ENCODE measurements around the gene CDH13.

CDH13 gene

DNA sequence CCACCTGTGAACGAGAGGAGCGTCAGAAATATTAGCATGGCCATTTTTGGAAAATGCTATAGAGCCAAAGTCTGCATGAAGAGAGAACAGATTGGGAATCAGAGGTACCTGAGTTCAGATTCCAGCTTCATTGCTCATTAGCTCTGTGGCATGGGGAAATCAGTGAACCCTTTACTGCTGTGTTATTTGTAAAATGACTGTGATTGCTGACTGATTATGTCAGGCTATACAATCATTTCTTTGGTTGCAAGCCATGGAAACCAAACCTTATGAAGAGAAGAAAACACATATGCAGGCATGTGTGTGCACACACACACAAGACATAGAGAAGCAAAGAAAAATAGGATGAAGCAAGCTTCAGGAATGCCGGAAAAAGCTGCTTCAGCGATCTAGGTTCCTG is 1079.6 kb downstream of the CDH13 start:
- Mint-ChIP-seq H3K27ac (no peak overlapping the region), H3K9me3 (no peaks in the 10 kb centered on the region), H3K36me3 (ENCODE audit: low read depth) (no peaks in the 10 kb centered on the region), H3K27me3 (ENCODE audit: low read depth, poor library complexity) (peaks cover 8% of the 10 kb centered on the region), H3K4me3 (no peak overlapping the region), H3K4me1 (no peaks in the 10 kb centered on the region)
- TF ChIP-seq, protein P1, sequence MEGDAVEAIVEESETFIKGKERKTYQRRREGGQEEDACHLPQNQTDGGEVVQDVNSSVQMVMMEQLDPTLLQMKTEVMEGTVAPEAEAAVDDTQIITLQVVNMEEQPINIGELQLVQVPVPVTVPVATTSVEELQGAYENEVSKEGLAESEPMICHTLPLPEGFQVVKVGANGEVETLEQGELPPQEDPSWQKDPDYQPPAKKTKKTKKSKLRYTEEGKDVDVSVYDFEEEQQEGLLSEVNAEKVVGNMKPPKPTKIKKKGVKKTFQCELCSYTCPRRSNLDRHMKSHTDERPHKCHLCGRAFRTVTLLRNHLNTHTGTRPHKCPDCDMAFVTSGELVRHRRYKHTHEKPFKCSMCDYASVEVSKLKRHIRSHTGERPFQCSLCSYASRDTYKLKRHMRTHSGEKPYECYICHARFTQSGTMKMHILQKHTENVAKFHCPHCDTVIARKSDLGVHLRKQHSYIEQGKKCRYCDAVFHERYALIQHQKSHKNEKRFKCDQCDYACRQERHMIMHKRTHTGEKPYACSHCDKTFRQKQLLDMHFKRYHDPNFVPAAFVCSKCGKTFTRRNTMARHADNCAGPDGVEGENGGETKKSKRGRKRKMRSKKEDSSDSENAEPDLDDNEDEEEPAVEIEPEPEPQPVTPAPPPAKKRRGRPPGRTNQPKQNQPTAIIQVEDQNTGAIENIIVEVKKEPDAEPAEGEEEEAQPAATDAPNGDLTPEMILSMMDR (IDR thresholded peaks at IDR 0.05): no peak
- no peak for DNase-seq

DNA sequence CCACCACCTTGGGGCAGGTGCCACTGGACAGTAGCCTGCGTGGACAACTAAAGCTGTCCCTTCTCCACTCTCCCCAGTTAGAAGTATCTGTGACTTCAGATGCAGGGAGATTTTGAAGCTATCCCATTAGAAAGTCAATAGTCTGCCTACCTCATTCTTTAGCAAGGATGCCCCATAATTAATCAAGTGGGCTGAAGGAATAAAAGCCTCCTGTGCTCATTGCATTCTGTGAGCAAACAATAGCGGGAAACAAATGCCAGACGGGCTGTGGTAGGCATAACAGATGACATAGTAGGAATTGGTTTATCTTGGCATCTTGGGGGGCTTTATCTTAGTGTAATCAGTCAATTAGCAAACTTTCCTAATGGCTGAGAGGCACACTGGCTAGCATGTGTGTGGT is 1084.3 kb downstream of the CDH13 start:
- TF ChIP-seq, protein P1 (IDR thresholded peaks at IDR 0.05): no peak
- H3K36me3 Mint-ChIP-seq (ENCODE audit: low read depth): no peaks in the 10 kb centered on the region
- H3K4me1 Mint-ChIP-seq: peaks cover 3% of the 10 kb centered on the region
- no peak for DNase-seq
- no peak overlapping the region for H3K4me3 Mint-ChIP-seq
- no peaks in the 10 kb centered on the region for H3K9me3 Mint-ChIP-seq
- no peak overlapping the region for H3K27ac Mint-ChIP-seq
- H3K27me3 Mint-ChIP-seq (ENCODE audit: low read depth, poor library complexity): peaks cover 8% of the 10 kb centered on the region

DNA sequence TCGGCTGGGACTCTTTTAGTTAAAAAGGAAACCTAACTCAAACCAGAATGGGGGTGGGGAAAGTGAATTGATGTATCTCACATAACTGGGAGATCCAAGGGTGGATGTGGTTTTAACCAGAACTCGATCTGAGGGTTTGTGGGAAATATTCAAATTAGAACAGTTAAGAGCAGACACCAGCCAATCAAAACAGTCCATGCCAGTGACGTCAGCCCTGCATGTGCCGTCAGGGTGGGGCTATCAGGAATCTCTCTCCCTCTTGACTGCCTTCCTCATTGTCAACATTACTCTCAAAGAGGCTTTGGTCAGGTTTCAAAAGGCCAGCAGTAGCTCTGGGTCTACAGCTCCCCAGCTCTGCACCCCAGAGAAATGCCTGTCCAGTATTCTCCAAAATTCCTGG is 1086.8 kb downstream of the CDH13 start:
- Mint-ChIP-seq H3K27ac (no peak overlapping the region), H3K36me3 (ENCODE audit: low read depth) (no peaks in the 10 kb centered on the region), H3K4me3 (no peak overlapping the region), H3K4me1 (peaks cover 15% of the 10 kb centered on the region), H3K27me3 (ENCODE audit: low read depth, poor library complexity) (peaks cover 3% of the 10 kb centered on the region), H3K9me3 (no peaks in the 10 kb centered on the region)
- DNase-seq: no peak
- TF ChIP-seq, protein P1 (IDR thresholded peaks at IDR 0.05): no peak

DNA sequence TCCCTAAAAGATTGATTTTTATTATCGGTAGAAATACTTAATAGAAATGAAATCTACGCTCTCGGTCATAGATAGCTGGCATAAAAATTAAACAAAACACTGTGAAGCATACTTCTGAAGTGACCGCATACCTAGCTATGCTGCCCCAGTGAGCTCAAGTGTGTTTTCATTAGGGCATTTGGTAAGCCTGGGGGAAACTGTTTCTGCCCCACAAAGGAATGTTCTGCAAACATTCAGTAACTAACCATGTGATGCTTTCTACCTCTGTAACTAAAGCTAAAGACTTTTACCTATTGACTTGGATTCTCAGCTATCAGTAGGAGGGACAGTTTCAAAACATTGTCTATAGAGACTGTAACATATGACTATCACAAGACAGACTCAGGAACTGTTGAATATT is 1087.5 kb downstream of the CDH13 start:
- H3K4me3 Mint-ChIP-seq: no peak overlapping the region
- H3K9me3 Mint-ChIP-seq: no peaks in the 10 kb centered on the region
- no peak overlapping the region for H3K27ac Mint-ChIP-seq
- TF ChIP-seq, protein P1 (IDR thresholded peaks at IDR 0.05): no peak
- peaks cover 6% of the 10 kb centered on the region for H3K27me3 Mint-ChIP-seq (ENCODE audit: low read depth, poor library complexity)
- no peak for DNase-seq
- peaks cover 15% of the 10 kb centered on the region for H3K4me1 Mint-ChIP-seq
- no peaks in the 10 kb centered on the region for H3K36me3 Mint-ChIP-seq (ENCODE audit: low read depth)

DNA sequence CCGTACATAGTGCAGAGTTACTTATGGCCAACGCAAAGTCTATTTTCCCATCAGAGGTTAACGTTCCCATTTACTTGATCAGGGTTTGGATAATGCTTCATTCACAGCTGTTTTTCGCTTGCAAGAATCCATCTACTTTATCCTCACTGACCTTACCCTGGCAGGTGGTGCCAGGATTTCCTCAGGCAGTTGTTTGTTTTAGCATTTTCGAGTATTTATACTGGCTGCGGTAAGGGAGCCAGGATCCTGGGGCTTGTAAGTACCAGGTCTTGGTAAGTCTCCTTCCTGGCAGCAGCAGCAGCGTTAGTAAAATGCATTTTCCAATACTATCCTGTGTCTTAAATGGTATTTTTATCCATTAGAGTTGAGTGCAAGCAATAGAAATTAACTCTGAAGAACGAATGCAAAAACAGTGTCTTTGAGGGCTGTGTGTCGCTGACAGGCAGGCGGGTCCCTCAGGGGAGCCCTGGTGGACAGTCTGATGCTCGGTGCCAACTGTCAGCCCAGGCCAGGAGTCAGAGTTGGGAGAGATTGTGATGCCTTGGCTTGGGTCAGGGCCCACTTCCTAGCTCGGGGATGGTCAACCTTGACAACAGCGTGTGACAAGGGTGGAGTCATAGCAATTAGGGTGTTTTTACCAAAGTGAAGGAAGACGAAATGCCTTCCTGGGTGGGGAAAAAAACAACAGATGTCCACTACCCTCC is 1088.6 kb downstream of the CDH13 start:
- Mint-ChIP-seq H3K9me3 (no peaks in the 10 kb centered on the region), H3K27ac (no peak overlapping the region), H3K4me1 (peaks cover 15% of the 10 kb centered on the region), H3K27me3 (ENCODE audit: low read depth, poor library complexity) (peaks cover 12% of the 10 kb centered on the region), H3K4me3 (no peak overlapping the region), H3K36me3 (ENCODE audit: low read depth) (no peaks in the 10 kb centered on the region)
- TF ChIP-seq, protein P1 (IDR thresholded peaks at IDR 0.05): no peak
- no peak for DNase-seq

DNA sequence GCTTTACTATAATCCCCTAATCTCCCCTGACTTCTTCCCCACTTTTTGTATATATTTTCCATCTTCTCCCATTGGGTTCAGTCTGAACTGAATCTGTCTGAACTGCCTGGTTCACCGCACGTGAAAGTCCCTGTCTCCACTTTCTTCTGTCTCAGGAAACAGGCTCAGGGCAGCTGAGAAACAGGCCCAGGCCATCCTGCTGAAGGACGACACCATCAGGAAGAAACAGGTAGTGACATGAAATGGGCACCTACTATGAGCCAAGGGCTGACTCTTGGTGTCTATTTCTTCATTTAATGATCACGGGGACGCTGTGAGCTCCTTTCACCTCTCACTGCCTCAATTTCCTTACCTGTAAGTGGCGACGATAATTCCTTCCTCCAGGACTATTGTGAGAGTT is 1090.5 kb downstream of the CDH13 start:
- H3K27ac Mint-ChIP-seq: no peak overlapping the region
- TF ChIP-seq, protein P1 (IDR thresholded peaks at IDR 0.05): no peak
- H3K9me3 Mint-ChIP-seq: no peaks in the 10 kb centered on the region
- peaks cover 9% of the 10 kb centered on the region for H3K27me3 Mint-ChIP-seq (ENCODE audit: low read depth, poor library complexity)
- DNase-seq: no peak
- H3K4me1 Mint-ChIP-seq: peaks cover 15% of the 10 kb centered on the region
- no peak overlapping the region for H3K4me3 Mint-ChIP-seq
- no peaks in the 10 kb centered on the region for H3K36me3 Mint-ChIP-seq (ENCODE audit: low read depth)

All from nephron progenitor cell (in vitro differentiated cells).